HG02943 (cell line): Measurements from ENCODE around the gene RUFY4.

ENCODE experiments used
- ATAC-seq: cut with Tn5 transposase; IDR thresholded peaks from one replicate; pipeline ENCODE4 v1.9.1; 2021; ENCODE audit warnings: mild to moderate bottlenecking, low read depth, moderate library complexity; ENCODE audit not compliant: unreplicated experiment

The RUFY4 gene

GRCh38 chr2:218130377-218130776 is 61.3 kb downstream of the RUFY4 start:
- no peak for ATAC-seq

- ATAC-seq: no peak
These were observed 61.8 kb downstream of the RUFY4 start for GRCh38 chr2:218130822-218131221.

GRCh38 chr2:218137514-218137913 is 68.5 kb downstream of the RUFY4 start:
- no peak for ATAC-seq

GRCh38 chr2:218138047-218138446 is 69.0 kb downstream of the RUFY4 start:
- no peak for ATAC-seq
